Measurements from ENCODE around the gene BAD. TPM values are rescaled to one million over a fixed set of nuclear protein-coding genes. Genes with fewer than 3 reads are reported as not detected.
A peak's percentile ranks its signal among the peaks of the same experiment; 100 is the strongest.

The BAD gene
- total RNA-seq, 1 experiment from 2014 or later, result 23.3 TPM

- peaks cover 22 to 30% of the 10 kb centered on the region in 2 experiments for H3K4me1 Mint-ChIP-seq
- no CpG with 5 or more reads among the region's 12 CpGs for WGBS (ENCODE audit: extremely low coverage, insufficient read length, low lambda C conversion rate)
Measured at GRCh38 chr11:64235437-64236161, 48.9 kb downstream of the BAD start.

More at GRCh38 chr11:64235437-64236161, 48.9 kb downstream of the BAD start:
- Histone ChIP-seq H2BK15ac (ENCODE audit: low read depth, low read length) (no peak overlapping the region), H4K5ac (ENCODE audit: insufficient read length, low read depth, low read length) (no peak overlapping the region), H2BK5ac (ENCODE audit: insufficient read length, low read length) (no peak overlapping the region), H3K56ac (ENCODE audit: insufficient read length, low read depth, low read length) (no peak overlapping the region), H4K8ac (replicated peaks; ENCODE audit: insufficient read length, low read depth, low read length) (no peak overlapping the region), H3K79me1 (ENCODE audit: insufficient read depth, low read depth, low read length, poor library complexity, severe bottlenecking) (no peaks in the 10 kb centered on the region), H4K20me1 (ENCODE audit: control insufficient read depth, insufficient read depth, insufficient read length) (no peaks in the 10 kb centered on the region), H3K27me3 (ENCODE audit: insufficient read depth, low read length) (no peaks in the 10 kb centered on the region; the same call in 1 of the 2 replicates), H2BK120ac (ENCODE audit: low read depth, low read length, poor library complexity, severe bottlenecking) (no peak overlapping the region), H3K79me2 (ENCODE audit: insufficient read depth, low read length) (no peaks in the 10 kb centered on the region), H3K9ac (ENCODE audit: extremely low read depth, insufficient read length, low read length) (no peak overlapping the region), H2AFZ (ENCODE audit: low read length) (no peak overlapping the region), H2AK5ac (ENCODE audit: insufficient read length, low read length) (no peak overlapping the region), H3K4me1 (ENCODE audit: insufficient read depth, low read length) (no peaks in the 10 kb centered on the region), H3K14ac (ENCODE audit: insufficient read depth, low read length) (no peak overlapping the region), H3K9me3 (ENCODE audit: control insufficient read depth, low read depth, low read length) (no peaks in the 10 kb centered on the region), H2BK12ac (ENCODE audit: insufficient read length, low read depth, low read length) (no peak overlapping the region), H3K18ac (ENCODE audit: insufficient read length, low read depth, low read length) (no peak overlapping the region), H3T11ph (ENCODE audit: low read length) (no peak overlapping the region), H3K4me2 (ENCODE audit: insufficient read depth, insufficient read length, low read length) (peak overlapping the region; percentile 42), H4K91ac (ENCODE audit: insufficient read length, low read depth, low read length) (no peak overlapping the region), H2BK20ac (ENCODE audit: low read depth, low read length, poor library complexity, severe bottlenecking) (no peak overlapping the region), H3K27ac (ENCODE audit: insufficient read length, low read depth, low read length) (no peak overlapping the region), H3K23ac (ENCODE audit: insufficient read length, low read depth, low read length) (no peak overlapping the region), H3K4ac (ENCODE audit: low read depth, low read length) (no peak overlapping the region), H3K23me2 (ENCODE audit: insufficient read length, low read depth, low read length, poor library complexity, severe bottlenecking) (peaks cover 18% of the 10 kb centered on the region)
- Mint-ChIP-seq H3K27me3 (ENCODE audit: low read depth) (peaks cover 20% of the 10 kb centered on the region), H3K27ac (no peak overlapping the region), H3K9me3 (no peaks in the 10 kb centered on the region), H3K36me3 (ENCODE audit: insufficient read depth in 1 of 3, low read depth in 3 of 3) (peaks cover 4 to 26% (median 13%) of the 10 kb centered on the region in 3 experiments; a peak in 6 of 7 replicates), H3K4me3 (peak overlapping the region; percentile 81 to 85)
- DNase-seq, result no peak
- TF ChIP-seq CTCF (conservative IDR thresholded peaks at IDR 0.05), result no peak
